Activated naive CD4-positive, alpha-beta T cell treated with anti-CD3 and anti-CD28 coated beads, Interleukin-2, amount 10 ng/mL, durations not matched to agents 7 days and 5 days (primary cell): ENCODE results near the gene FAM83G.

Experiments used
- CTCF ChIA-PET: fragments of 350-600 bp; sonication (Branson Sonifier 250); formaldehyde crosslinking; loops from one replicate; lab custom pipeline; 2021; ENCODE audit warnings: antibody characterized with exemption; lab: Charles Lee
- DNase-seq: peaks from one replicate; pipeline ENCODE4 v3.0.0-alpha.2; 2020
- H3K27ac Mint-ChIP-seq: one replicate; pipeline ENCODE4 v1.8.0; 2021; ENCODE audit warnings: mild to moderate bottlenecking, moderate library complexity, mixed read lengths
- H3K27me3 Mint-ChIP-seq: one replicate; pipeline ENCODE4 v1.8.0; 2021; ENCODE audit warnings: mild to moderate bottlenecking, mixed read lengths
- H3K36me3 Mint-ChIP-seq: one replicate; pipeline ENCODE4 v1.8.0; 2021; ENCODE audit warnings: mixed read lengths
- H3K4me1 Mint-ChIP-seq: one replicate; pipeline ENCODE4 v1.8.0; 2021; ENCODE audit warnings: mixed read lengths
- H3K4me3 Mint-ChIP-seq: one replicate; pipeline ENCODE4 v1.8.0; 2021; ENCODE audit warnings: mild to moderate bottlenecking, moderate library complexity, mixed read lengths
- H3K9me3 Mint-ChIP-seq: one replicate; pipeline ENCODE4 v1.8.0; 2021; ENCODE audit warnings: mixed read lengths

FAM83G gene

GRCh38 chr17:18980682-18981334, 23.8 kb downstream of the FAM83G start:
- Mint-ChIP-seq H3K27ac (no peak overlapping the region), H3K27me3 (no peaks in the 10 kb centered on the region), H3K36me3 (no peaks in the 10 kb centered on the region), H3K4me1 (no peaks in the 10 kb centered on the region), H3K9me3 (no peaks in the 10 kb centered on the region), H3K4me3 (no peak overlapping the region)
- CTCF ChIA-PET = no interaction called here
- no peak for DNase-seq

- H3K4me1 Mint-ChIP-seq = no peaks in the 10 kb centered on the region
- CTCF ChIA-PET = no interaction called here
- no peak for DNase-seq
- H3K27ac Mint-ChIP-seq = no peak overlapping the region
- no peaks in the 10 kb centered on the region for H3K9me3 Mint-ChIP-seq
- no peaks in the 10 kb centered on the region for H3K36me3 Mint-ChIP-seq
- H3K4me3 Mint-ChIP-seq = no peak overlapping the region
- H3K27me3 Mint-ChIP-seq = no peaks in the 10 kb centered on the region
Observed at GRCh38 chr17:18978655-18979054, 25.9 kb downstream of the FAM83G start.

GRCh38 chr17:18978050-18978449, 26.5 kb downstream of the FAM83G start:
- no peaks in the 10 kb centered on the region for H3K9me3 Mint-ChIP-seq
- no peaks in the 10 kb centered on the region for H3K36me3 Mint-ChIP-seq
- CTCF ChIA-PET = no interaction called here
- no peak overlapping the region for H3K4me3 Mint-ChIP-seq
- no peak overlapping the region for H3K27ac Mint-ChIP-seq
- DNase-seq = no peak
- H3K27me3 Mint-ChIP-seq = no peaks in the 10 kb centered on the region
- H3K4me1 Mint-ChIP-seq = no peaks in the 10 kb centered on the region

GRCh38 chr17:18977646-18978045, 26.9 kb downstream of the FAM83G start:
- DNase-seq = no peak
- H3K9me3 Mint-ChIP-seq = no peaks in the 10 kb centered on the region
- H3K27ac Mint-ChIP-seq = no peak overlapping the region
- H3K36me3 Mint-ChIP-seq = no peaks in the 10 kb centered on the region
- H3K4me3 Mint-ChIP-seq = no peak overlapping the region
- no peaks in the 10 kb centered on the region for H3K27me3 Mint-ChIP-seq
- no peaks in the 10 kb centered on the region for H3K4me1 Mint-ChIP-seq
- CTCF ChIA-PET = no interaction called here

- Mint-ChIP-seq H3K27me3 (no peaks in the 10 kb centered on the region), H3K4me1 (no peaks in the 10 kb centered on the region), H3K4me3 (no peak overlapping the region), H3K9me3 (no peaks in the 10 kb centered on the region), H3K27ac (no peak overlapping the region), H3K36me3 (no peaks in the 10 kb centered on the region)
- CTCF ChIA-PET = interaction anchor here (1.0 kb wide), 1 partner anchor 16 kb away, joined by 3 read pairs; no protein-coding TSS in a partner anchor
- no peak for DNase-seq
Observed at GRCh38 chr17:18977021-18977420, 27.5 kb downstream of the FAM83G start.

GRCh38 chr17:18976201-18976600, 28.4 kb downstream of the FAM83G start:
- CTCF ChIA-PET = interaction anchor here (1.0 kb wide), 1 partner anchor 15 kb away, joined by 3 read pairs; no protein-coding TSS in a partner anchor
- no peaks in the 10 kb centered on the region for H3K27me3 Mint-ChIP-seq
- H3K4me1 Mint-ChIP-seq = no peaks in the 10 kb centered on the region
- no peak for DNase-seq
- H3K9me3 Mint-ChIP-seq = no peaks in the 10 kb centered on the region
- no peak overlapping the region for H3K4me3 Mint-ChIP-seq
- H3K27ac Mint-ChIP-seq = no peak overlapping the region
- H3K36me3 Mint-ChIP-seq = no peaks in the 10 kb centered on the region

- Mint-ChIP-seq H3K9me3 (no peaks in the 10 kb centered on the region), H3K36me3 (no peaks in the 10 kb centered on the region), H3K27ac (no peak overlapping the region), H3K4me1 (no peaks in the 10 kb centered on the region), H3K27me3 (no peaks in the 10 kb centered on the region), H3K4me3 (no peak overlapping the region)
- DNase-seq = no peak
- CTCF ChIA-PET = no interaction called here
Observed at GRCh38 chr17:18975597-18975996, 29.0 kb downstream of the FAM83G start.

- CTCF ChIA-PET = no interaction called here
- Mint-ChIP-seq H3K36me3 (no peaks in the 10 kb centered on the region), H3K27ac (no peak overlapping the region), H3K27me3 (no peaks in the 10 kb centered on the region), H3K9me3 (no peaks in the 10 kb centered on the region), H3K4me1 (peaks cover 5% of the 10 kb centered on the region), H3K4me3 (no peak overlapping the region)
- no peak for DNase-seq
Observed at GRCh38 chr17:18974407-18975149, 30.0 kb downstream of the FAM83G start.

GRCh38 chr17:18971801-18972200, 32.8 kb downstream of the FAM83G start:
- CTCF ChIA-PET = interaction anchor here (0.9 kb wide), 1 partner anchor 11 kb away, joined by 3 read pairs; no protein-coding TSS in a partner anchor
- Mint-ChIP-seq H3K27me3 (no peaks in the 10 kb centered on the region), H3K9me3 (no peaks in the 10 kb centered on the region), H3K36me3 (no peaks in the 10 kb centered on the region), H3K4me3 (no peak overlapping the region), H3K27ac (no peak overlapping the region), H3K4me1 (peaks cover 11% of the 10 kb centered on the region)
- no peak for DNase-seq

- H3K4me1 Mint-ChIP-seq = peaks cover 11% of the 10 kb centered on the region
- no peak overlapping the region for H3K4me3 Mint-ChIP-seq
- no peaks in the 10 kb centered on the region for H3K36me3 Mint-ChIP-seq
- H3K27me3 Mint-ChIP-seq = no peaks in the 10 kb centered on the region
- CTCF ChIA-PET = no interaction called here
- no peak for DNase-seq
- no peak overlapping the region for H3K27ac Mint-ChIP-seq
- H3K9me3 Mint-ChIP-seq = no peaks in the 10 kb centered on the region
Observed at GRCh38 chr17:18970582-18971480, 33.7 kb downstream of the FAM83G start.

GRCh38 chr17:18968945-18969887, 35.3 kb downstream of the FAM83G start:
- no peaks in the 10 kb centered on the region for H3K9me3 Mint-ChIP-seq
- DNase-seq = no peak
- H3K27me3 Mint-ChIP-seq = peaks cover under 1% of the 10 kb centered on the region
- no peak overlapping the region for H3K4me3 Mint-ChIP-seq
- no peaks in the 10 kb centered on the region for H3K36me3 Mint-ChIP-seq
- H3K4me1 Mint-ChIP-seq = peaks cover 11% of the 10 kb centered on the region
- peak overlapping the region; percentile 68 for H3K27ac Mint-ChIP-seq
- CTCF ChIA-PET = interaction anchor here (1.1 kb wide), 1 partner anchor 8 kb away, joined by 7 read pairs; no protein-coding TSS in a partner anchor

GRCh38 chr17:18968345-18968744, 36.2 kb downstream of the FAM83G start:
- Mint-ChIP-seq H3K4me1 (peaks cover 11% of the 10 kb centered on the region), H3K36me3 (no peaks in the 10 kb centered on the region), H3K9me3 (no peaks in the 10 kb centered on the region), H3K4me3 (no peak overlapping the region), H3K27me3 (peaks cover 6% of the 10 kb centered on the region), H3K27ac (no peak overlapping the region)
- no peak for DNase-seq
- CTCF ChIA-PET = no interaction called here

- Mint-ChIP-seq H3K4me3 (no peak overlapping the region), H3K27me3 (peaks cover 6% of the 10 kb centered on the region), H3K4me1 (peaks cover 11% of the 10 kb centered on the region), H3K9me3 (no peaks in the 10 kb centered on the region), H3K36me3 (no peaks in the 10 kb centered on the region), H3K27ac (no peak overlapping the region)
- CTCF ChIA-PET = no interaction called here
- no peak for DNase-seq
Observed at GRCh38 chr17:18967916-18968315, 36.6 kb downstream of the FAM83G start.
